ENCODE data around the gene BNC2. TPM values are rescaled to one million over a fixed set of nuclear protein-coding genes. Genes with fewer than 3 reads are reported as not detected.

Gene BNC2
- total and polyA plus RNA-seq, 7 experiments from 2014 or later = 0.05 to 1.5 (median 0.59) TPM; not detected in 3

DNA sequence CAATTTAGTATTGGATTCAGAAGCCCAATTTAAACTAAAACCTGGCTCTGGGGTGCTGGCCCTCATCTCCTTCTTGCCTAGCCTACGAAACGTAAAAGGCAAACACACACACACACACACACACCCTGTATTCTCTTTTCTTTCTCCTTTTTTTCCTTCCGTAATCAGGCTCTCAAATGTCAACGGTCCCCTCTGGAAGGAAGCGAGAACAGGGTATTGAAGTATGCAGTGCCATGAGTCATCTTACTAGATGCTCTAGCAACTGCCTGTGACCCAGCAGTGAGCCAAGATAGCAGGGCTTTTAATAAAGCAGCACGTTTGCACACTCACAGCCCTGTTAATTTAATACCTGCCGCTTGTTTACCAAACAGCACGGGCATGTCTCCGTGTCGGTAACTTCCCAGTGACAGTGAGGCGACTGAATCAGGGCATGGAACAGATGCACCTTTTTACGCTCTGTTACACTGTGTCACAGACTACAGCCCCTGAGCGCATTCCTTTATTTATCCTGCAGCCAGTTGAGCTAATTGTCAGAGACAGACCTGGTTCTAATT is 243.8 kb downstream of the BNC2 start:
- H3K27ac ChIP-seq (ENCODE audit: low read depth, low read length) = no peak overlapping the region
- ChIA-PET POLR2A (no interaction called here), CTCF (no interaction called here)
- no peaks in the 10 kb centered on the region for H3K36me3 ChIP-seq (ENCODE audit: control insufficient read depth in 2 of 3, insufficient read depth in 3 of 3, low read length in 3 of 3)
- H3K9me3 Mint-ChIP-seq = peaks cover 0 to 6% (median 0%) of the 10 kb centered on the region in 11 donors
- no peaks in the 10 kb centered on the region for H3K36me3 Mint-ChIP-seq
- H3K4me3 Mint-ChIP-seq = no peak overlapping the region
- H3K27ac Mint-ChIP-seq = no peak overlapping the region
- H3K27me3 ChIP-seq (ENCODE audit: control insufficient read depth in 2 of 2, insufficient read depth in 2 of 2, low read length in 2 of 2) = no peaks in the 10 kb centered on the region
- H3K4me3 ChIP-seq (ENCODE audit: low read length) = no peak overlapping the region
- H3K9me3 ChIP-seq (ENCODE audit: control insufficient read depth in 2 of 3, low read length in 3 of 3) = no peaks in the 10 kb centered on the region
- intact Hi-C loops (cut with micrococcal nuclease) = no loop called here
- no peaks in the 10 kb centered on the region for H3K4me1 ChIP-seq (ENCODE audit: control insufficient read depth in 2 of 2, insufficient read depth in 2 of 2, low read length in 2 of 2)
- no peaks in the 10 kb centered on the region for H3K4me1 Mint-ChIP-seq
- ATAC-seq = no peak
- no peaks in the 10 kb centered on the region for H3K27me3 Mint-ChIP-seq
- DNase-seq = no peak

DNA sequence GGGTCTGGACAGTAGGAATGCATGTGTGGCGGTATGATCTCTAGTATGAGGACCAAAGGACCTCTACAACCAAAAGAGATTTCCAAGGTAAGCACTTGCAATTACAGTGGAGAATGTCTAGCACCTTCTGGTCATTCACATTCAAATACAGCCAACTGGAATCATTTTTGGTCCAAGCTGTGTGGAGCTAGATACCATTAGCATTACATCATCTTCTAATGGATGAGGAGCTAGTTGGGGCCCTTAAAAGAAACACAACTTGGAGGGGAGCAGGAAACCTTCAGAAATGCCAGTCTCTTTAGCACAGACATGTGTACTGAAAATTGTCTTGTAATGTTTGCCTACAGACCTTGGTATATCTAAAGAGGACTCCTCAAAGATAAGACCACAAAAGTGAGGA is 244.7 kb downstream of the BNC2 start:
- H3K4me1 Mint-ChIP-seq = no peaks in the 10 kb centered on the region
- H3K27ac ChIP-seq (ENCODE audit: low read depth, low read length) = no peak overlapping the region

DNA sequence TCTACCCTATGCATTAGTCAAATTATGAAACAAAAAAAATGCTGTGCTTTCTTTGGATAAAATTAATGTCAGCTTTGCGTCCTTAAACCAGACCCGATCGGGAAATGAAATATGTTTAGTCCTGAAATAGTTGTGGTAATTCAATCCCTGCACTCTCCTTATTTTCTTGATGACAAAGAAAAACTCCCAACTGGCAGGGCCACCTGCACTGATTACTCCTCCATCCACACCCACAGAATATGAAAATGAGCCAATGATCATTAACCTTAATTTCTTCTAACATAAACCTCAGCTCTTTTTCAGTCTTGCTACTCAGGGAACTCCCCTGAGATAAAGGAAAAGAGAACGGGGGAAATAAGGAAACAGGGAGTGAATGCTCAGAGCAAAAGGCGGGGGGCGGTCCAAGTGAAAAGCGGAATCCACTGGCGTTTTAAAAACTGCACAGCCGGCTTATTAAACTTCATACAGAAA is 245.3 kb downstream of the BNC2 start:
- POLR2A ChIA-PET = no interaction called here
- intact Hi-C loops (cut with micrococcal nuclease) = no loop called here
- Mint-ChIP-seq H3K4me1 (no peaks in the 10 kb centered on the region), H3K36me3 (no peaks in the 10 kb centered on the region), H3K27me3 (no peaks in the 10 kb centered on the region), H3K4me3 (no peak overlapping the region), H3K27ac (no peak overlapping the region), H3K9me3 (peaks cover 0 to 6% (median 0%) of the 10 kb centered on the region in 11 donors)
- H3K36me3 ChIP-seq (ENCODE audit: control insufficient read depth in 2 of 3, insufficient read depth in 3 of 3, low read length in 3 of 3) = no peaks in the 10 kb centered on the region
- H3K4me3 ChIP-seq (ENCODE audit: low read length) = no peak overlapping the region
- H3K9me3 ChIP-seq (ENCODE audit: control insufficient read depth in 2 of 3, low read length in 3 of 3) = no peaks in the 10 kb centered on the region
- ATAC-seq = no peak
- H3K27ac ChIP-seq (ENCODE audit: low read depth, low read length) = no peak overlapping the region
- DNase-seq = no peak
- H3K4me1 ChIP-seq (ENCODE audit: control insufficient read depth in 2 of 2, insufficient read depth in 2 of 2, low read length in 2 of 2) = no peaks in the 10 kb centered on the region
- H3K27me3 ChIP-seq (ENCODE audit: control insufficient read depth in 2 of 2, insufficient read depth in 2 of 2, low read length in 2 of 2) = no peaks in the 10 kb centered on the region
- CTCF ChIA-PET = no interaction called here

More for the DNA sequence above, 244.7 kb downstream of the BNC2 start:
- no peak overlapping the region for H3K4me3 ChIP-seq (ENCODE audit: low read length)
- no peaks in the 10 kb centered on the region for H3K9me3 ChIP-seq (ENCODE audit: control insufficient read depth in 2 of 3, low read length in 3 of 3)
- DNase-seq (no peak), ATAC-seq (no peak)
- CTCF ChIA-PET = no interaction called here
- POLR2A ChIA-PET = no interaction called here
- Mint-ChIP-seq H3K9me3 (peaks cover 0 to 6% (median 0%) of the 10 kb centered on the region in 11 donors), H3K36me3 (no peaks in the 10 kb centered on the region), H3K27ac (no peak overlapping the region), H3K27me3 (no peaks in the 10 kb centered on the region), H3K4me3 (no peak overlapping the region)
- no peaks in the 10 kb centered on the region for H3K36me3 ChIP-seq (ENCODE audit: control insufficient read depth in 2 of 3, insufficient read depth in 3 of 3, low read length in 3 of 3)
- no peaks in the 10 kb centered on the region for H3K27me3 ChIP-seq (ENCODE audit: control insufficient read depth in 2 of 2, insufficient read depth in 2 of 2, low read length in 2 of 2)
- intact Hi-C loops (cut with micrococcal nuclease) = no loop called here
- H3K4me1 ChIP-seq (ENCODE audit: control insufficient read depth in 2 of 2, insufficient read depth in 2 of 2, low read length in 2 of 2) = no peaks in the 10 kb centered on the region

DNA sequence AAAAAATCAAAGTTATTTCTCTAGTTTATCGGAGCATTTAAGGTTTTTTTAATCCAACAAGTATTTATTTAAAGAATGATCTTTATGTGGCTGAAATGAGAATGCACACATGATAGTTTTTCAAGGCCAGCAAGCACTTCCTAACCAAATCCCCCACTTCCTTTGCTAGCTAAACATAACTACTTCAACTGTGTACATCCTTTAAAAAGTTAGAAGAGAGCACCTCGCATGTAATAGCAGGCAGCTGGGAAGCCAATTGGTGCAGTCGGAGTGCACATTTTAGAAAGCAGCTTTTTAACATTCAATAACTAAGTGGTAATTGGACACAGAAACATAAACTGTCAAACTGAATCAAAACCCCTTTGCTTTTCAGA is 245.7 kb downstream of the BNC2 start:
- H3K36me3 Mint-ChIP-seq = no peaks in the 10 kb centered on the region
- Histone ChIP-seq H3K4me1 (ENCODE audit: control insufficient read depth in 2 of 2, insufficient read depth in 2 of 2, low read length in 2 of 2) (no peaks in the 10 kb centered on the region), H3K27me3 (ENCODE audit: control insufficient read depth in 2 of 2, insufficient read depth in 2 of 2, low read length in 2 of 2) (no peaks in the 10 kb centered on the region), H3K4me3 (ENCODE audit: low read length) (no peak overlapping the region), H3K9me3 (ENCODE audit: control insufficient read depth in 2 of 3, low read length in 3 of 3) (no peaks in the 10 kb centered on the region), H3K36me3 (ENCODE audit: control insufficient read depth in 2 of 3, insufficient read depth in 3 of 3, low read length in 3 of 3) (no peaks in the 10 kb centered on the region), H3K27ac (ENCODE audit: low read depth, low read length) (no peak overlapping the region)
- no peak overlapping the region for H3K27ac Mint-ChIP-seq
- DNase-seq (no peak), ATAC-seq (no peak)
- intact Hi-C loops (cut with micrococcal nuclease) = no loop called here
- CTCF ChIA-PET = no interaction called here
- no peaks in the 10 kb centered on the region for H3K27me3 Mint-ChIP-seq
- peaks cover 0 to 6% (median 0%) of the 10 kb centered on the region in 11 donors for H3K9me3 Mint-ChIP-seq
- POLR2A ChIA-PET = no interaction called here
- no peak overlapping the region for H3K4me3 Mint-ChIP-seq
- H3K4me1 Mint-ChIP-seq = no peaks in the 10 kb centered on the region

DNA sequence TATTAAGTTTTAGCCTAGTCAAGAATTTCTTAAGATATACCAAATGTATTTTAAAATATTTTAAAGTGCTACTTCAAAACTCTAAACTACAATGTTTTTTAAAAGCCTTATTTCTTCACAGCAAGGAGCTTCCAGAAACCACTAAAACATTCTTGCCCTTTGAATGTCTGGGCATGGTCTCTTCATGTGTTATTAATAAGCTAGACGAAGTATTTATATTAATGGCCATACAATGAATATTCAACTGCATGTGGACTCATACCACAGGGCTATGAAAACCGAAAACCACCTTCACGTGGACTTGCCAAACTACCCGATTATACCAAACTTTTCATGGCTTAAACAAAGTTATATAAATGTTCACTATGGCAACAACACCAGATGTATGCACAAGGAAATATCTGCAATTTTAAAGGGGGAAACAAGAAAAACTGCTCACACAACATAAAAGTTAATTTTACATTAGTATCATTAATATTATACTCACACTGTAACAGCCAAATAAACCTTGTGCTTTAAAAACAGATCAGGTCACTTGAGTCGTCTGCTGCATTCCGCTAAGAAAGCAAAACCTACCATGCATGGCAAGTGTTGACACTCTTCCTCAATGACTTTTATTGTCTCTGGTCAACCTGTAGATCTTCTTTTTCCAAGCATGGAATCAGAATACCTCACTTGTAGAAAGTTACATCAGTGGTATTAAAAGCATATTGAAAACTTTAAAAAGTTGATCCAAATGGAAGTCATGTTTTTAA is 246.3 kb downstream of the BNC2 start:
- no peak for ATAC-seq
- CTCF ChIA-PET = no interaction called here
- H3K27me3 ChIP-seq (ENCODE audit: control insufficient read depth in 2 of 2, insufficient read depth in 2 of 2, low read length in 2 of 2) = no peaks in the 10 kb centered on the region

DNA sequence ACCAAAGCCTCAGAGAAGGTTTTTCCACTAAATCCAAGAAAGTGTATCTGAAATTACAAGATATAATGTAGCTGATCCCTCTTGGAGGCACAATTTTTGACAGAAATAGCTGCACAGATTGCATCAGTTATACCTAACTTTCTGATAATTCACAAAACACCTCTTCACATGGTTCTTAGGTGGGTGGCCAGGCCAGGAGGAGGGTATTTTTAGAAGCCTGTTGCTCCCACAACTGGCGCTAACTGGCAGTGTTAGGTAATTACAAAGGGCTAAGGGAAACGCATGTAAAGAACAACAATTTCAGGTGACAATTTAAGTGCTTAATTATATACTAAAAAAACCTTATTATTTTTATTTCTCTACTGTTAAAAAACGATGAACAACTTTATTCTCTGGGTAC is 247.9 kb downstream of the BNC2 start:
- H3K27ac Mint-ChIP-seq = no peak overlapping the region
- ChIA-PET POLR2A (no interaction called here), CTCF (no interaction called here)
- no peaks in the 10 kb centered on the region for H3K36me3 ChIP-seq (ENCODE audit: control insufficient read depth in 2 of 3, insufficient read depth in 3 of 3, low read length in 3 of 3)
- ATAC-seq (no peak), DNase-seq (no peak)
- no peak overlapping the region for H3K4me3 Mint-ChIP-seq
- no peak overlapping the region for H3K4me3 ChIP-seq (ENCODE audit: low read length)
- no peaks in the 10 kb centered on the region for H3K27me3 Mint-ChIP-seq
- H3K27ac ChIP-seq (ENCODE audit: low read depth, low read length) = no peak overlapping the region
- H3K4me1 ChIP-seq (ENCODE audit: control insufficient read depth in 2 of 2, insufficient read depth in 2 of 2, low read length in 2 of 2) = no peaks in the 10 kb centered on the region
- no peaks in the 10 kb centered on the region for H3K27me3 ChIP-seq (ENCODE audit: control insufficient read depth in 2 of 2, insufficient read depth in 2 of 2, low read length in 2 of 2)
- intact Hi-C loops (cut with micrococcal nuclease) = no loop called here
- no peaks in the 10 kb centered on the region for H3K36me3 Mint-ChIP-seq
- no peaks in the 10 kb centered on the region for H3K9me3 ChIP-seq (ENCODE audit: control insufficient read depth in 2 of 3, low read length in 3 of 3)
- peaks cover 0 to 6% (median 0%) of the 10 kb centered on the region in 11 donors for H3K9me3 Mint-ChIP-seq
- no peaks in the 10 kb centered on the region for H3K4me1 Mint-ChIP-seq

More for the DNA sequence above, 246.3 kb downstream of the BNC2 start:
- POLR2A ChIA-PET = no interaction called here
- Histone ChIP-seq H3K27ac (ENCODE audit: low read depth, low read length) (no peak overlapping the region), H3K9me3 (ENCODE audit: control insufficient read depth in 2 of 3, low read length in 3 of 3) (no peaks in the 10 kb centered on the region), H3K36me3 (ENCODE audit: control insufficient read depth in 2 of 3, insufficient read depth in 3 of 3, low read length in 3 of 3) (no peaks in the 10 kb centered on the region), H3K4me3 (ENCODE audit: low read length) (no peak overlapping the region), H3K4me1 (ENCODE audit: control insufficient read depth in 2 of 2, insufficient read depth in 2 of 2, low read length in 2 of 2) (no peaks in the 10 kb centered on the region)
- Mint-ChIP-seq H3K4me3 (no peak overlapping the region), H3K27ac (no peak overlapping the region), H3K36me3 (no peaks in the 10 kb centered on the region), H3K9me3 (peaks cover 0 to 6% (median 0%) of the 10 kb centered on the region in 11 donors), H3K27me3 (no peaks in the 10 kb centered on the region), H3K4me1 (no peaks in the 10 kb centered on the region)
- intact Hi-C loops (cut with micrococcal nuclease) = no loop called here
- DNase-seq = no peak

DNA sequence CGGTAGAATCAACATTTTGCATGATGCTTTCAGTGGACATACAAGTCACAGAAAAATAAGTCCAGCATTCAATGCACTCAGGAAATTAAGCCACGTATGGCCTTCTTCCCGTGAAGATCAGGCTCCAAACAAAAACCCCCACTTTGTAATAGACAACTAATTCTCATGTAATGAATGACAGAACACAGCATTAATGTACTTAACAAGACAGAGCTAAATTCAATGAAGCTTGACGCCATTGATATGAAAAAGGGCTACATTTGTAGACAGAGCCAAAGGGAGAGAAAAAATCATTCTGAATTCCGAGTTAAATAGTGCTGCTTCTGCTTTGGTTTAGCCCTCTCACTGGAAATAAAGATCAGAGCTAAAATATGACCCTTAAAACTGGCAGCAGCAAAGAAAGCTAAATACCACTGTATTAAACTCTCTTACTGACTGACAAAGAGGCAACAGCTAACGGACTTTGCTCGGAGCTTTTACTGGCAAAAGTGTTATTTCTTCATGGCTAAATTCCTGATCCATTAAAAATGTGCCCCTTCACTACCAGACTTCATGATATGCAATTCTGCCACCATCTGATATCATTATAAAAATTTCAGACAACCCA is 250.5 kb downstream of the BNC2 start:
- no peaks in the 10 kb centered on the region for H3K4me1 ChIP-seq (ENCODE audit: control insufficient read depth in 2 of 2, insufficient read depth in 2 of 2, low read length in 2 of 2)
- no peak overlapping the region for H3K27ac ChIP-seq (ENCODE audit: low read depth, low read length)
- ATAC-seq (no peak), DNase-seq (no peak)
- peaks cover 0 to 6% (median 0%) of the 10 kb centered on the region in 11 donors for H3K9me3 Mint-ChIP-seq
- ChIA-PET POLR2A (no interaction called here), CTCF (no interaction called here)
- no peaks in the 10 kb centered on the region for H3K27me3 ChIP-seq (ENCODE audit: control insufficient read depth in 2 of 2, insufficient read depth in 2 of 2, low read length in 2 of 2)
- intact Hi-C loops (cut with micrococcal nuclease) = no loop called here
- H3K4me3 ChIP-seq (ENCODE audit: low read length) = no peak overlapping the region
- H3K36me3 ChIP-seq (ENCODE audit: control insufficient read depth in 2 of 3, insufficient read depth in 3 of 3, low read length in 3 of 3) = no peaks in the 10 kb centered on the region
- no peaks in the 10 kb centered on the region for H3K36me3 Mint-ChIP-seq
- H3K4me1 Mint-ChIP-seq = no peaks in the 10 kb centered on the region
- no peak overlapping the region for H3K4me3 Mint-ChIP-seq
- no peak overlapping the region for H3K27ac Mint-ChIP-seq
- H3K9me3 ChIP-seq (ENCODE audit: control insufficient read depth in 2 of 3, low read length in 3 of 3) = no peaks in the 10 kb centered on the region
- no peaks in the 10 kb centered on the region for H3K27me3 Mint-ChIP-seq

Measured in naive thymus-derived CD4-positive, alpha-beta T cell (primary cell).